ENCODE measurements around the gene GIMAP2. TPM values are rescaled to one million over a fixed set of nuclear protein-coding genes. Genes with fewer than 3 reads are reported as not detected.

The GIMAP2 gene
- total RNA-seq, 4 donors from 2014 or later: 6.7 to 32.4 (median 10.4) TPM

DNA sequence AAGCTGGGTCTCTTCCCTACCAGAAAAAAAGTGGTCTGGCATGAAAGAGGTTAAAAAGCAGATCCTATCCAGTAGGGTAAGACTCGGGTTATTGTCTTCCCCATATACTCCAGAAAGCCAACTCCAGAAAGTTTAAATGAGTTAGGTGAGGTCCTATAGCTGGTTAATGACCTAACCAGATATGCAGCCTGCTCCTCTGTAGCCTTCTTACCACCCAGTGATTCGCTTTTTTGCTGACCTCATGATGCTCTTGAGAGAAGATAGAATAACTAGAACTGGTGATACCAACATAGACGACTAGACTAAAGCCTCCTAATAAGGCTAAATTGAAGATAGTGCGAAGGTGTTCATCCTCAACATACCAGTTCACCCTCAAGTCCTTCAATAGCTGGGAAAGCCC lies 30.2 kb downstream of the GIMAP2 start:
- intact Hi-C loops (cut with DNase I): no loop called here
- TF ChIP-seq, protein P1, sequence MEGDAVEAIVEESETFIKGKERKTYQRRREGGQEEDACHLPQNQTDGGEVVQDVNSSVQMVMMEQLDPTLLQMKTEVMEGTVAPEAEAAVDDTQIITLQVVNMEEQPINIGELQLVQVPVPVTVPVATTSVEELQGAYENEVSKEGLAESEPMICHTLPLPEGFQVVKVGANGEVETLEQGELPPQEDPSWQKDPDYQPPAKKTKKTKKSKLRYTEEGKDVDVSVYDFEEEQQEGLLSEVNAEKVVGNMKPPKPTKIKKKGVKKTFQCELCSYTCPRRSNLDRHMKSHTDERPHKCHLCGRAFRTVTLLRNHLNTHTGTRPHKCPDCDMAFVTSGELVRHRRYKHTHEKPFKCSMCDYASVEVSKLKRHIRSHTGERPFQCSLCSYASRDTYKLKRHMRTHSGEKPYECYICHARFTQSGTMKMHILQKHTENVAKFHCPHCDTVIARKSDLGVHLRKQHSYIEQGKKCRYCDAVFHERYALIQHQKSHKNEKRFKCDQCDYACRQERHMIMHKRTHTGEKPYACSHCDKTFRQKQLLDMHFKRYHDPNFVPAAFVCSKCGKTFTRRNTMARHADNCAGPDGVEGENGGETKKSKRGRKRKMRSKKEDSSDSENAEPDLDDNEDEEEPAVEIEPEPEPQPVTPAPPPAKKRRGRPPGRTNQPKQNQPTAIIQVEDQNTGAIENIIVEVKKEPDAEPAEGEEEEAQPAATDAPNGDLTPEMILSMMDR (IDR thresholded peaks at IDR 0.05): no peak
- TF ChIP-seq POLR2A (IDR thresholded peaks at IDR 0.05): no peak
- 57 to 64% methylated on average over 4 of the region's 4 CpGs for WGBS, 2 donors

DNA sequence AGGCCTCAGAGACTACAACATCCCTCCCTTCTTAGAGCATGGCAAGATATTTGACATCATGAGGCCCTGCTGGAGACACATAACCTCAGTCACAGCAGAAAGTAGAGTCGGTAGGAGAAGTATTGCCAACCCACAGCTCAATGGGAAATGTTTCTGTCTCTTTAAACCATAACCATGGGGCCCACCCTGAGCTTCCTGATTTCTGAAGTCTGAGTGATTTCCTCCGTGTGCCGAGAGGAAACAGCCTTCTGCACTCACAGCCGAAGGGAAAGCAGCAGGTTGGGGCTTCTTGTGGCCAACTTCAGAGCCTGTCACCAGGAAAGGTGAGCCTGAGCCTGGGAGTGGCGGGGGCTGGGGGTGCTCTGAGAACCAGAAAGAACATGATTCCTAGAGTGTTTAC lies 30.9 kb downstream of the GIMAP2 start, which contains the start of gene GIMAP1:
GIMAP1 (plus strand) TSS at position 246 of the 400 bp plus-strand sequence. CDS start 2,435 bp downstream, outside the sequence.
- intact Hi-C loops (cut with DNase I): no loop called here
- Histone ChIP-seq H3K4me1 (peaks cover 0 to 7% of the 10 kb centered on the region in 2 donors), H3K9me3 (no peaks in the 10 kb centered on the region), H3K4me3 (replicated peaks in 1 of 3) (peak within 1 kb of the TSS in 1 of 3 donors; percentile 19), H3K36me3 (no peaks in the 10 kb centered on the region), H3K27ac (peak within 1 kb of the TSS; percentile 52 to 53 (median 52)), H3K27me3 (no peaks in the 10 kb centered on the region)
- peak in 1 of 2 donors; percentile 38 for TF ChIP-seq POLR2A (IDR thresholded peaks at IDR 0.05)
- TF ChIP-seq, protein P1 (IDR thresholded peaks at IDR 0.05): no peak
- peak; percentile 23 to 38 for DNase-seq
- 33 to 34% methylated on average over 5 of the region's 5 CpGs for WGBS, 2 donors

More for the DNA sequence above, 30.2 kb downstream of the GIMAP2 start:
- no peak for DNase-seq
- Histone ChIP-seq H3K4me3 (replicated peaks in 1 of 3) (no peak overlapping the region), H3K27me3 (no peaks in the 10 kb centered on the region), H3K4me1 (peaks cover 0 to 7% of the 10 kb centered on the region in 2 donors), H3K36me3 (no peaks in the 10 kb centered on the region), H3K27ac (peak overlapping the region in 2 of 3 donors; percentile 52), H3K9me3 (no peaks in the 10 kb centered on the region)

DNA sequence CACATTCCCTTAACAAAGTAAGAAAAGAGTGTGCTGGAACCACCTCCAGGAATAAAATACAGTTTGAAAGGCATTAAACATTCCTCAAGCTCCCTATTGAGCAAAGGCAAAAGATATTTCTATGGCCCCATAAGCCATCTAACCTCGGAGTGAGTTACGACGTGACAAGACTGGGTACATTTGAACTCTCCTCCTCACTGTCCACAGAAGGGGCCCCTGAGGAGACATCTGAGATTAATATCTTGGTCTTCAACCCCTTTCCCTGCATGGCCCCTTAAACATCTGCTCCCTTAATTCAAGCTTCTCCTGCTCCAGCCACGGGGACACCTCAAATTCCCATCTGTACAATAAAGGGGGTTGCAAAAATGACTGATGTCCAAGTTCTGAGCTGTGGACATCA lies 31.4 kb downstream of the GIMAP2 start:
- H3K4me3 ChIP-seq (replicated peaks in 1 of 3): peak overlapping the region in 1 of 3 donors; percentile 19
- 66% methylated on average over 4 of the region's 4 CpGs for WGBS, 2 donors

DNA sequence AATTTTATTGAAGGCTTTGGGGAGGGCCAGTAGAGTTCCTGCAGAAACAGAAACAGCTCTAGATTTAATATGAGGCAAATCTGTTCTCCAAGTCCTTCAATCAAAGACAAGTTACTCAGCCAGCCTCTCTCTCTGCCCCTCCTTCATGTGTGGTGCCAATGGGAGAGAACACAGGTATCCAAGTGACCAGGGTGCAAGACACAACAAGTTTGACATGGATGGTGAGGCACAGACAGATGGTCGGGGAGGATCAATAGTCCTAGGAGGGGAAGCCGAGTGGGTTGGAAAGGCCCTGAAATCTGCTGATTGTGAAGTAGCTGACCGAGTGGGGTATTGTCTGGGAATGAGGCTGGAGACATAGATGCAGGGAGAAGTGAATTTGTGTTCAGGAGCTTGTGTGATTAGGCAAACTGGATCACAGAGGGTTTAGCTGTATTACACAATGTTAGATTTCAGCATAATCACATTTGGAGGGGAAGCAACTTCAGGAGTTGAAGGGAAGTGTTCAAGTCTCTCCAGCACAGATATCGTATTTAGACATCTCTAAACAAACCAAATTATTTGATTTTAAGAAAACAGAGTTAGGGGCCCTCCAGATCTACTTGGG lies 32.4 kb downstream of the GIMAP2 start:
- 54 to 59% methylated on average over 4 of the region's 4 CpGs for WGBS, 2 donors
- Histone ChIP-seq H3K4me1 (peaks cover 0 to 7% of the 10 kb centered on the region in 2 donors), H3K4me3 (replicated peaks in 1 of 3) (no peak overlapping the region), H3K36me3 (no peaks in the 10 kb centered on the region), H3K27ac (peak overlapping the region; percentile 20 to 52 (median 52)), H3K27me3 (no peaks in the 10 kb centered on the region), H3K9me3 (no peaks in the 10 kb centered on the region)
- no peak for DNase-seq
- no peak for TF ChIP-seq POLR2A (IDR thresholded peaks at IDR 0.05)
- TF ChIP-seq, protein P1 (IDR thresholded peaks at IDR 0.05): no peak
- intact Hi-C loops (cut with DNase I): no loop called here

More for the DNA sequence above, 31.4 kb downstream of the GIMAP2 start:
- Histone ChIP-seq H3K27me3 (no peaks in the 10 kb centered on the region), H3K4me1 (peaks cover 0 to 7% of the 10 kb centered on the region in 2 donors), H3K36me3 (no peaks in the 10 kb centered on the region), H3K9me3 (no peaks in the 10 kb centered on the region), H3K27ac (peak overlapping the region; percentile 52 to 53 (median 52))
- no peak for DNase-seq
- TF ChIP-seq, protein P1 (IDR thresholded peaks at IDR 0.05): no peak
- no peak for TF ChIP-seq POLR2A (IDR thresholded peaks at IDR 0.05)
- intact Hi-C loops (cut with DNase I): no loop called here

DNA sequence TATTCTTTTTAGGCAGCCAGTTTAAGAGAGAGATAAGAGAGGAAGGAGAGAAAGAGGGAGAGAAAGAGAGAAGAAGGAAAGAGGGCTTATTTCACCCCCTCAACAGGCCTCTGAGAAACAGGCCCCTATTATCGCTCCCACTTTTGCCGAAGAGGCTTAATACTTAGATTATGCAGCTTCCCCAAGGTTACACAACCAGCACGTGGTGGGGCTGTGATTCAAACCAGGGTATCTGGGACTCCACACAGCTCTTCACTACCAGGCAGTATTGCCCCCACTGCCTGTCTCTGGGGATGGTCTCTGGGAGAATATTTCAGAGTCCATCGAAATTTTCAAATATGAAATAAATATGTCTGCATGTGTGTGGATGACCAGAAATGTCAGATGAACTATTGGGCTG lies 33.9 kb downstream of the GIMAP2 start:
- H3K4me1 ChIP-seq: peaks cover 0 to 7% of the 10 kb centered on the region in 2 donors
- H3K9me3 ChIP-seq: no peaks in the 10 kb centered on the region

More for the DNA sequence above, 33.9 kb downstream of the GIMAP2 start:
- intact Hi-C loops (cut with DNase I): no loop called here
- Histone ChIP-seq H3K36me3 (no peaks in the 10 kb centered on the region), H3K27me3 (no peaks in the 10 kb centered on the region), H3K4me3 (replicated peaks in 1 of 3) (no peak overlapping the region), H3K27ac (no peak overlapping the region)
- 73 to 74% methylated on average over 4 of the region's 4 CpGs for WGBS, 2 donors
- no peak for DNase-seq
- TF ChIP-seq POLR2A (IDR thresholded peaks at IDR 0.05): no peak
- TF ChIP-seq, protein P1 (IDR thresholded peaks at IDR 0.05): no peak
